HG02938 (cell line): Measurements from ENCODE around the gene PTPRD.
"Not testable (repeated sequence)": the region's sequence is repeated elsewhere in the genome, so short reads cannot be mapped to it uniquely, and the experiment has no call there.

Experiments
- ATAC-seq: cut with Tn5 transposase; IDR thresholded peaks from one replicate; pipeline ENCODE4 v1.9.1; 2021; ENCODE audit warnings: mild to moderate bottlenecking, moderate library complexity; ENCODE audit not compliant: unreplicated experiment

Gene PTPRD

GRCh38 chr9:9552665-9553064 is 1060.1 kb downstream of the PTPRD start:
- no peak for ATAC-seq

GRCh38 chr9:9538766-9539165 is 1074.0 kb downstream of the PTPRD start:
- ATAC-seq, result no peak

GRCh38 chr9:9538356-9538755 is 1074.4 kb downstream of the PTPRD start:
- no peak for ATAC-seq

- ATAC-seq, result no peak
These were observed 1076.3 kb downstream of the PTPRD start for GRCh38 chr9:9536523-9536922.

GRCh38 chr9:9523476-9524139 is 1089.2 kb downstream of the PTPRD start:
- no peak for ATAC-seq

- no peak for ATAC-seq
These were observed 1090.4 kb downstream of the PTPRD start for GRCh38 chr9:9522406-9522805.

GRCh38 chr9:9521033-9521779 is 1091.6 kb downstream of the PTPRD start:
- ATAC-seq, result no peak

- ATAC-seq, result no peak
These were observed 1107.9 kb downstream of the PTPRD start for GRCh38 chr9:9504869-9505268.

GRCh38 chr9:9499546-9499945 is 1113.3 kb downstream of the PTPRD start:
- no peak for ATAC-seq

GRCh38 chr9:9498846-9499245 is 1114.0 kb downstream of the PTPRD start:
- ATAC-seq, result no peak

GRCh38 chr9:9498128-9498527 is 1114.7 kb downstream of the PTPRD start:
- no peak for ATAC-seq

GRCh38 chr9:9494336-9494735 is 1118.5 kb downstream of the PTPRD start:
- ATAC-seq, result no peak

GRCh38 chr9:9492506-9492905 is 1120.3 kb downstream of the PTPRD start:
- ATAC-seq, result no peak

GRCh38 chr9:9489183-9489582 is 1123.6 kb downstream of the PTPRD start:
- no peak for ATAC-seq

- ATAC-seq, result no peak
These were observed 1129.6 kb downstream of the PTPRD start for GRCh38 chr9:9483175-9483574.

GRCh38 chr9:9478741-9479140 is 1134.1 kb downstream of the PTPRD start:
- ATAC-seq, result no peak

- no peak for ATAC-seq
These were observed 1143.5 kb downstream of the PTPRD start for GRCh38 chr9:9469271-9469670.

- ATAC-seq, result not testable (repeated sequence)
These were observed 1170.9 kb downstream of the PTPRD start for GRCh38 chr9:9441874-9442273.

- no peak for ATAC-seq
These were observed 1175.2 kb downstream of the PTPRD start for GRCh38 chr9:9437641-9438040.

- not testable (repeated sequence) for ATAC-seq
These were observed 1186.3 kb downstream of the PTPRD start for GRCh38 chr9:9426454-9426853.

GRCh38 chr9:9412241-9412640 is 1200.6 kb downstream of the PTPRD start:
- ATAC-seq, result no peak

- ATAC-seq, result no peak
These were observed 1202.1 kb downstream of the PTPRD start for GRCh38 chr9:9410736-9411135.

- ATAC-seq, result no peak
These were observed 1212.8 kb downstream of the PTPRD start for GRCh38 chr9:9399982-9400381.
